Cardiac fibroblast (primary cell): Measurements from ENCODE around the gene NKPD1.

Experiments used
- DNase-seq, 2 donors: peaks; one replicate each; pipeline versions ENCODE4 v3.0.0 to v3.0.0-alpha.2; 2010; ENCODE audit warnings: low read depth in 2 of 2
- H3K4me3 ChIP-seq, 2 donors: replicated peaks in 1 of 2; 1 replicate in 1 of 2; 2 replicates in 1 of 2; pipeline ENCODE4 v1.5.1; 2011; ENCODE audit warnings: low read depth in 2 of 2, low read length in 2 of 2, mild to moderate bottlenecking in 2 of 2, moderate library complexity in 1 of 2
- TF ChIP-seq, protein P1 (sequence below): IDR thresholded peaks from one replicate; pipeline ENCODE4 v1.5.1; 2011; ENCODE audit warnings: low read depth, mild to moderate bottlenecking, low read length, inconsistent platforms

NKPD1 gene

DNA sequence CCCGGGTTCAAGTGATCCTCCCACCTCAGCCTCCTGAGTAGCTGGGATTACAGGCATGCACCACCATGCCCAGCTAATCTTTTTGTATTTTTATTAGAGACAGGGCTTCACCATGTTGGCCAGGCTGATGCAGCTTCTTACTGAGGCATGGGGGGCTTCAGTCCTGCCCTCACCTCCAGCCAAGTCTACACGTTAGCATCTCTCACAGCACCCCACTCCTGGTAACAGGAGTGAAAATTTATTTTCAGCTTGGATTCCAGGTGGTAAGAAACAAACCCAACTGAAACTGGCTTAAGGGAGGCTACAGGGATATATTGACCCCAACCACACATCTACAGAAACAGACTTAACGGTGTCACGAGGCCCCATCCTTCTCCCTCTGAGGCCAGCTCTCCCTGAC lies 10.6 kb downstream of the NKPD1 start:
- DNase-seq: no peak
- TF ChIP-seq, protein P1, sequence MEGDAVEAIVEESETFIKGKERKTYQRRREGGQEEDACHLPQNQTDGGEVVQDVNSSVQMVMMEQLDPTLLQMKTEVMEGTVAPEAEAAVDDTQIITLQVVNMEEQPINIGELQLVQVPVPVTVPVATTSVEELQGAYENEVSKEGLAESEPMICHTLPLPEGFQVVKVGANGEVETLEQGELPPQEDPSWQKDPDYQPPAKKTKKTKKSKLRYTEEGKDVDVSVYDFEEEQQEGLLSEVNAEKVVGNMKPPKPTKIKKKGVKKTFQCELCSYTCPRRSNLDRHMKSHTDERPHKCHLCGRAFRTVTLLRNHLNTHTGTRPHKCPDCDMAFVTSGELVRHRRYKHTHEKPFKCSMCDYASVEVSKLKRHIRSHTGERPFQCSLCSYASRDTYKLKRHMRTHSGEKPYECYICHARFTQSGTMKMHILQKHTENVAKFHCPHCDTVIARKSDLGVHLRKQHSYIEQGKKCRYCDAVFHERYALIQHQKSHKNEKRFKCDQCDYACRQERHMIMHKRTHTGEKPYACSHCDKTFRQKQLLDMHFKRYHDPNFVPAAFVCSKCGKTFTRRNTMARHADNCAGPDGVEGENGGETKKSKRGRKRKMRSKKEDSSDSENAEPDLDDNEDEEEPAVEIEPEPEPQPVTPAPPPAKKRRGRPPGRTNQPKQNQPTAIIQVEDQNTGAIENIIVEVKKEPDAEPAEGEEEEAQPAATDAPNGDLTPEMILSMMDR: no peak
- no peak overlapping the region for H3K4me3 ChIP-seq

GRCh38 chr19:45149129-45149528 lies 11.7 kb downstream of the NKPD1 start:
- no peak for DNase-seq
- TF ChIP-seq, protein P1: no peak
- H3K4me3 ChIP-seq: no peak overlapping the region

- TF ChIP-seq, protein P1: no peak
- DNase-seq: no peak
- H3K4me3 ChIP-seq: no peak overlapping the region
Observed at GRCh38 chr19:45147835-45148676, 12.7 kb downstream of the NKPD1 start.

DNA sequence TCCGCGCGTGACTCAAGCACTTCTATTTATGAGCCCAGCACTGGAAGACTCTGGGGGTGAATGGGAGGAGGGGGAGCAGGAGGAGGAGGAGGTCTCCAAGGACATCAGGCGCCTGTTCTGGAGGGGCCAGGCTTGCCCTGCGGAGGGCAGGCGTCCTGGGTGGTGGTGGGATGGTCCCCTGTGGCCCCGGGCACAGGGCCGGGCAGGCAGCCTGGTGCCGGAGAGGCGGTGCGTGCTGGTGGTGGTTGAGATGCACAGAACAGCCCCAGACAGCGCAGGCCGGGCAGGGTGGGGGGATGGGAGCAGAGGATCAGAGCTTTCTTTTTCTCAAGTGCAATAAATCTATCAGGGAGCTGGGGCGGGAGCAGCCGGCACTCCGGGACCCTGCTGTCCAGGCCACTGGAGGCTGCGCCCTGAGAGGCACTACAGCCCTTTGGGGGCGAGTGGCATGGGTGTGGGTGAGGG lies 14.0 kb downstream of the NKPD1 start:
- TF ChIP-seq, protein P1: no peak
- DNase-seq: no peak
- H3K4me3 ChIP-seq: no peak overlapping the region

- no peak overlapping the region for H3K4me3 ChIP-seq
- DNase-seq: no peak
- TF ChIP-seq, protein P1: no peak
Observed at GRCh38 chr19:45146251-45146650, 14.5 kb downstream of the NKPD1 start.

- H3K4me3 ChIP-seq: no peak overlapping the region
- TF ChIP-seq, protein P1: no peak
- no peak for DNase-seq
Observed at GRCh38 chr19:45145270-45146189, 15.3 kb downstream of the NKPD1 start.
